AG04449 (cell line): ENCODE results near the gene CIAPIN1.
A peak's percentile ranks its signal among the peaks of the same experiment; 100 is the strongest.
"Not testable (repeated sequence)": the region's sequence is repeated elsewhere in the genome, so short reads cannot be mapped to it uniquely, and the experiment has no call there.

Source experiments
- CTCF ChIA-PET: fragments of 350-600 bp; formaldehyde crosslinking; extraction: SDS; loops from one replicate; lab custom pipeline; 2021; ENCODE audit warnings: antibody characterized with exemption; lab: Yijun Ruan, JAX
- POLR2A ChIA-PET: fragments of 400-600, 350-600 bp; formaldehyde crosslinking; extraction: SDS; loops from one replicate; lab custom pipeline; 2020; ENCODE audit warnings: antibody characterized with exemption, inconsistent platforms; lab: Yijun Ruan, JAX
- DNase-seq: peaks from one replicate; pipeline ENCODE4 v3.0.0-alpha.2; 2010; ENCODE audit warnings: low read depth, low spot score
- H3K4me3 ChIP-seq: 2 replicates; pipeline ENCODE4 v1.5.1; 2011; ENCODE audit warnings: low read depth, mild to moderate bottlenecking, control low read depth, low read length
- CTCF ChIP-seq: IDR thresholded peaks from one replicate; pipeline ENCODE4 v1.5.1; 2011; ENCODE audit warnings: mild to moderate bottlenecking, moderate library complexity, low read length, control low read depth, inconsistent platforms; ENCODE audit not compliant: insufficient read depth; ENCODE audit errors: missing control alignments

Gene CIAPIN1

GRCh38 chr16:57446531-57447185 lies 527 bp downstream of the CIAPIN1 start:
- POLR2A ChIA-PET, result interaction anchor here (0.7 to 1.8 kb wide), 10 partner anchors 11 to 38 kb away, joined by 3 to 13 read pairs (median 3); partner anchors contain the start of gene POLR2C
- CTCF ChIA-PET, result interaction anchor here (0.7 to 13.2 kb wide), 9 partner anchors 8 to 147 kb away, joined by 3 to 185 read pairs (median 5); partner anchors contain the start of gene POLR2C
- TF ChIP-seq CTCF, result no peak
- no peak for DNase-seq
- peak overlapping the region; percentile 84 for H3K4me3 ChIP-seq

GRCh38 chr16:57445510-57445909 lies 1.7 kb downstream of the CIAPIN1 start:
- no peak for DNase-seq
- ChIA-PET CTCF (interaction anchor here (0.9 to 13.2 kb wide), 4 partner anchors 18 to 144 kb away, joined by 5 to 185 read pairs (median 73); partner anchors contain the start of gene POLR2C), POLR2A (no interaction called here)
- H3K4me3 ChIP-seq, result no peak overlapping the region
- TF ChIP-seq CTCF, result no peak

DNA sequence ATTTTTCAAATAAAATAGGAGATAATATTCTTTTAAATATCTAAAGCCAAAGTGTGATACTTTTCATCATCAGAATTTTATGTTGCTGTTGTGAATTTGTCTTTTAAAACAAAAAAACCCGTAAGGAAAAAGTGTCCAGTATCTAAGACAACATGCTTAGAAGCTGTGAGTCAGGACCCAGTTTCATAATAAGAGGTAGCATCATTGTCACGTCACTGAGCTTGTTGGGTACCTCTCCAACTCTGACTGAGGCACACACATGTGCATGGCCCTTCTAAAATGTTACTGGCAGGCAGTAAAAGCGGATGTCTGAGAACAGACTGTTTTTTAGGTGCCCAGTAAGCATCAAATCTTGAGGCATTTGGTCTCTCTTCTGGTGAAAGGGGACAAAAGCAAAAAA lies 2.5 kb downstream of the CIAPIN1 start:
- no peak for DNase-seq
- CTCF ChIA-PET, result interaction anchor here (0.9 to 13.2 kb wide), 6 partner anchors 11 to 143 kb away, joined by 3 to 185 read pairs (median 5); partner anchors contain the start of gene POLR2C
- POLR2A ChIA-PET, result no interaction called here
- TF ChIP-seq CTCF, result no peak
- no peak overlapping the region for H3K4me3 ChIP-seq

DNA sequence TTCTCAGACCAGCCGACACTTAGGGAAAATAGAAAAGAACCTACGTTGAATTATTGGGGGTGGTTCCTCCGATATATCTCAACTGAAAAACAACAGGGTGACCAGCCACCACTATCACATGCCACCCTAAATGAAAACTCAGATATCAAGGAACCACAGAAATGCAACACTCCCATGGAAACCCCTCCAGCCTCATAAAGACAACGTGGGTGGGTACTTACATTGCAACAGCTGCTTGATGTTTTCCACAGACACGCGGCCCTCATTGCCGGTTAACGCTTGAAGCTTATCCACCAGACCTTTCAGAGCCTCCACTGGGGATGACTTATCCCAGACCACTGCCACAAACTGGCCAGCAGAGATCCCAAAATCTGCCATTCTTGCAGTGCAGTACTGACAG lies 6.6 kb downstream of the CIAPIN1 start:
- POLR2A ChIA-PET, DNase-seq, H3K4me3 ChIP-seq: not testable (repeated sequence)
- CTCF ChIA-PET, result interaction anchor here (1.2 to 13.2 kb wide), 4 partner anchors 20 to 140 kb away, joined by 3 to 185 read pairs (median 4); partner anchors contain the start of gene POLR2C

DNA sequence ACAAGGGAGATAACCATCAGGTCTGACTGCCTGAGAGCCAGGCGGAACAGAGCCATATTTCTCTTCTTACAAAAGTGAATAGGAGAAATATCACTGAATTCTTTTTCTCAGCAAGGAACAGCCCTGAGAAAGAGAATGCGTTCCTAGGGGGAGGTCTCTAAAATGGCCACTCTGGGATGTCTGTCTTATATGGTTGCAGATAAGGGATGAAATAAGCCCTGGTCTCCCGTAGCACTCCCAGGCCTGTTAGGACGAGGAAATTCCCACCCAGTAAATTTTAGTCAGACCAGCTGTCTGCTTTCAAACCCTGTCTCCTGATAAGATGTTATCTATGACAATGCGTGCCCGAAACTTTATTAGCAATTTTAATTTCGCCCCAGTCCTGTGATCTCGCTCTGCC lies 7.2 kb downstream of the CIAPIN1 start:
- POLR2A ChIA-PET, DNase-seq, H3K4me3 ChIP-seq: not testable (repeated sequence)
- CTCF ChIA-PET, result interaction anchor here (1.2 to 13.2 kb wide), 4 partner anchors 19 to 80 kb away, joined by 3 to 185 read pairs (median 4); partner anchors contain the start of gene POLR2C

DNA sequence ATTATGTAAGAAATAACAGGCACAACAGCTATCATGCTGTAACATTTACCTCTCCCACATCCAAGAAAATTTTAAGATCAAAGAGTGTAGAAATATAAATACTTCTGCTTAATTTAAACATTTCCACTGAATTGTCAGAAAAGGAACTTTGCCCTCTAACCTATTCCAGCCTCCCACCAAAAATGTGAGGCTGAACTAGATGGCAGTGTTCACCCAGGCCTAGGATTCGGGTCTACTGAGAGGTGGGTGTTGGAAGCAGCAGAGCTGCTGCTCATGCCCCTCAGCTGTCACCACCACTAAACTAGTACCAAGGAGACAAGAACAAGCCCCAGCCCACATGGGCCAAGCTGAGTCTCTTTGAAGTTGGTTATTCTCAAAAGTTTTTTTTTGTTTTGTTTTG lies 11.3 kb downstream of the CIAPIN1 start:
- CTCF ChIA-PET, result interaction anchor here (1.1 to 13.2 kb wide), 4 partner anchors 9 to 85 kb away, joined by 3 to 185 read pairs (median 6); partner anchors contain the start of gene POLR2C
- no peak for DNase-seq
- no peak for TF ChIP-seq CTCF
- H3K4me3 ChIP-seq, result no peak overlapping the region
- POLR2A ChIA-PET, result interaction anchor here (1.0 kb wide), 1 partner anchor 11 kb away, joined by 3 read pairs; the partner anchor contains the start of genes CIAPIN1 and COQ9

GRCh38 chr16:57434003-57434402 lies 13.2 kb downstream of the CIAPIN1 start:
- POLR2A ChIA-PET, result no interaction called here
- CTCF ChIA-PET, result interaction anchor here (1.2 to 6.4 kb wide), 7 partner anchors 7 to 134 kb away, joined by 3 to 91 read pairs (median 4); partner anchors contain the start of gene POLR2C
- DNase-seq, result no peak
- no peak for TF ChIP-seq CTCF
- no peak overlapping the region for H3K4me3 ChIP-seq
